ENCODE measurements around the gene ITPK1.

The ITPK1 gene

DNA sequence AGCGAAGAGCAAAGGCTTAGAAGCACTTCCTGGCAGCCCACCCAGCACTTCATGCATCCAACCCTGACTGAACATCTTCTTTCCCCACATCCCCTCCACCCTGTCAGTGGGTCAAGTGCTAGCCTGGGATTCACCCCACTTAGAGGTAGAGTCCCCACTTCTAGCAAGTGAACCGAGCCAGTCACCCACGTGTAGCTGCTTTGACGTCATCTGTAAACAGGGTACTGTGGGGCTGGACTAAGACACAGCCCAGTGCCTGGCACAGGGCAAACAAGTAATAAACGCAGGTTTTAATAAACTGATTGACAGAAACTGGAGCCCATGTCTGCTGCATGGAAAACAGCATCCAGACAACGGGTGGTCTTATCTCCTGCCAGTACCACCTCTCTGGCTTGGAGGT, 61.7 kb downstream of the ITPK1 start:
- TF ChIP-seq, protein P1, sequence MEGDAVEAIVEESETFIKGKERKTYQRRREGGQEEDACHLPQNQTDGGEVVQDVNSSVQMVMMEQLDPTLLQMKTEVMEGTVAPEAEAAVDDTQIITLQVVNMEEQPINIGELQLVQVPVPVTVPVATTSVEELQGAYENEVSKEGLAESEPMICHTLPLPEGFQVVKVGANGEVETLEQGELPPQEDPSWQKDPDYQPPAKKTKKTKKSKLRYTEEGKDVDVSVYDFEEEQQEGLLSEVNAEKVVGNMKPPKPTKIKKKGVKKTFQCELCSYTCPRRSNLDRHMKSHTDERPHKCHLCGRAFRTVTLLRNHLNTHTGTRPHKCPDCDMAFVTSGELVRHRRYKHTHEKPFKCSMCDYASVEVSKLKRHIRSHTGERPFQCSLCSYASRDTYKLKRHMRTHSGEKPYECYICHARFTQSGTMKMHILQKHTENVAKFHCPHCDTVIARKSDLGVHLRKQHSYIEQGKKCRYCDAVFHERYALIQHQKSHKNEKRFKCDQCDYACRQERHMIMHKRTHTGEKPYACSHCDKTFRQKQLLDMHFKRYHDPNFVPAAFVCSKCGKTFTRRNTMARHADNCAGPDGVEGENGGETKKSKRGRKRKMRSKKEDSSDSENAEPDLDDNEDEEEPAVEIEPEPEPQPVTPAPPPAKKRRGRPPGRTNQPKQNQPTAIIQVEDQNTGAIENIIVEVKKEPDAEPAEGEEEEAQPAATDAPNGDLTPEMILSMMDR (IDR thresholded peaks at IDR 0.05; ENCODE audit: insufficient read depth, missing control alignments): no peak
- DNase-seq (ENCODE audit: insufficient read length, low spot score) (no peak), FAIRE-seq (no peak)

GRCh38 chr14:93051600-93052546, 63.9 kb downstream of the ITPK1 start:
- TF ChIP-seq, protein P1 (IDR thresholded peaks at IDR 0.05; ENCODE audit: insufficient read depth, missing control alignments): no peak
- FAIRE-seq (no peak), DNase-seq (ENCODE audit: insufficient read length, low spot score) (no peak)

GRCh38 chr14:93050761-93051160, 65.0 kb downstream of the ITPK1 start:
- TF ChIP-seq, protein P1 (IDR thresholded peaks at IDR 0.05; ENCODE audit: insufficient read depth, missing control alignments): no peak
- no peak for FAIRE-seq
- DNase-seq (ENCODE audit: insufficient read length, low spot score): no peak

GRCh38 chr14:93049867-93050331, 65.8 kb downstream of the ITPK1 start:
- TF ChIP-seq, protein P1 (IDR thresholded peaks at IDR 0.05; ENCODE audit: insufficient read depth, missing control alignments): no peak
- FAIRE-seq: no peak
- no peak for DNase-seq (ENCODE audit: insufficient read length, low spot score)

DNA sequence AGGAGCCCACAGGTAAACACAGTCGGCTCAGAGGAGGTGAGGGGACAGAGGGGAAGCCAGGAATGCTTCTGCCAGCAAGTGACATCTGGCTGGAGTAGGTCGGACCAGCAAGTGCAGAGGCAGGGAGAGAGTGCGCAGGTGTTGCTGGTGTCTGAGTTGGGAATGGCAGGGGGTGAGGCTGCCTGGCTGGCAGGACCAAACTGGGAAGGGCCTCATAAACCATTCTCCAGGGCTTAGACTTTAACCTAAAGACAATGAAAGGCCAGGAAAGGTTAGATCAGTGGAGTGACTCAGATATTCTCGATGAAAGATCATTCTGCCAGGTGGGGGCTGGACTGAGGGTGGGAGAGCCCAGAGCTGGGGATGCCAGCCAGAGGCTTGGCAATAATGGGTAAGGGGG, 66.4 kb downstream of the ITPK1 start:
- no peak for DNase-seq (ENCODE audit: insufficient read length, low spot score)
- TF ChIP-seq, protein P1 (IDR thresholded peaks at IDR 0.05; ENCODE audit: insufficient read depth, missing control alignments): no peak
- FAIRE-seq: no peak

- TF ChIP-seq, protein P1 (IDR thresholded peaks at IDR 0.05; ENCODE audit: insufficient read depth, missing control alignments): no peak
- DNase-seq (ENCODE audit: insufficient read length, low spot score) (no peak), FAIRE-seq (no peak)
These were observed 66.9 kb downstream of the ITPK1 start for GRCh38 chr14:93048843-93049242.

DNA sequence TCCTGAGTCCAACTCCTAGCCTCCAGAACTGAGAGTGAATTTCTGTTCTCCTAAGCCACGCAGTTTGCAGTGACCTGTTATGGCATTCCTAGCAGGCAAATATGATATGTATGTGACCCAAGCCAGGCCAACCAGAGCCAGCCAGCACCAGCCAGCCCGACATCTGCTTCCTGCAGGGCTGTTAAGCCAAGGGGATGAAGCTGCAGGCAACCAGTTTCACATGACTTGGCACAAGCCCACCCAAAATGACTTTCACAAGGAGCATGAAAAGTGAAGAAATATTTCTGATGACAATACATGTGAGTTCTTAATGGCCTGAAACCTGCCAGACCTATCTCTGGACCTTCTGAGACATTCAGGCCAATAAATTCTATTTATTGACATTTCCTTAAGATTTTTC, 68.1 kb downstream of the ITPK1 start:
- DNase-seq (ENCODE audit: insufficient read length, low spot score): no peak
- TF ChIP-seq, protein P1 (IDR thresholded peaks at IDR 0.05; ENCODE audit: insufficient read depth, missing control alignments): no peak
- no peak for FAIRE-seq

Data from D721Med (cell line).